Fibroblast of villous mesenchyme (primary cell): ENCODE data around the gene RNF19B. TPM values are rescaled to one million over a fixed set of nuclear protein-coding genes. Genes with fewer than 3 reads are reported as not detected.
A peak's percentile ranks its signal among the peaks of the same experiment; 100 is the strongest.

Source experiments
- DNase-seq: peaks from one replicate; pipeline ENCODE4 v3.0.0-alpha.2; 2010; ENCODE audit warnings: low read depth
- H3K4me3 ChIP-seq: 2 replicates; pipeline ENCODE4 v1.5.1; 2011; ENCODE audit warnings: low read depth, mild to moderate bottlenecking, low read length
- total RNA-seq: library from RNA; depleted of rRNA; stranded (reverse); fragments of >200 nt; gene quantifications from 2 replicates; pipeline ENCODE4 v1.2.3, GENCODE V29; 2012
- TF ChIP-seq, protein P1 (sequence below): IDR thresholded peaks from 2 replicates; pipeline ENCODE4 v1.5.1; 2012; ENCODE audit warnings: low read depth, mild to moderate bottlenecking, low read length; ENCODE audit not compliant: insufficient read depth

Gene RNF19B
- total RNA-seq, 1 donor, result 9.5 TPM

DNA sequence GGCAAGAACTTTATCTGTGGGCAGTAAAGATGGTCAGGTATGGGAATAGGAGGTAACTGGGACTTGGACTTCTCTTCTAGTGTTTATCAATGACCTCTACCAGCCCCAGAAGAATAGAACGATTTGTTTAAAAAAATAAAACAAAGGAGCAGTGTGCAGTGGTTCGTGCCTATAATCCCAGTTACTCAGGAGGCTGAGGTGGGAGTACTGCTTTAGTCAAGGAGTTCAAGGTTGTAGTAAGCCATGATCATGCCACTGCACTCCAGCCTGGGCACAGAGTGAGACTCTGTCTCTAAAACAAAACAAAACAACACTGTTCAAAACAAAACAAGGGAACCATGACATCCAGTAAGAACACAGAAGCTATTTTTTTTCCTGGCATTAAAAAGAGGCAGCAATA lies 4.3 kb downstream of the RNF19B start:
- TF ChIP-seq, protein P1, sequence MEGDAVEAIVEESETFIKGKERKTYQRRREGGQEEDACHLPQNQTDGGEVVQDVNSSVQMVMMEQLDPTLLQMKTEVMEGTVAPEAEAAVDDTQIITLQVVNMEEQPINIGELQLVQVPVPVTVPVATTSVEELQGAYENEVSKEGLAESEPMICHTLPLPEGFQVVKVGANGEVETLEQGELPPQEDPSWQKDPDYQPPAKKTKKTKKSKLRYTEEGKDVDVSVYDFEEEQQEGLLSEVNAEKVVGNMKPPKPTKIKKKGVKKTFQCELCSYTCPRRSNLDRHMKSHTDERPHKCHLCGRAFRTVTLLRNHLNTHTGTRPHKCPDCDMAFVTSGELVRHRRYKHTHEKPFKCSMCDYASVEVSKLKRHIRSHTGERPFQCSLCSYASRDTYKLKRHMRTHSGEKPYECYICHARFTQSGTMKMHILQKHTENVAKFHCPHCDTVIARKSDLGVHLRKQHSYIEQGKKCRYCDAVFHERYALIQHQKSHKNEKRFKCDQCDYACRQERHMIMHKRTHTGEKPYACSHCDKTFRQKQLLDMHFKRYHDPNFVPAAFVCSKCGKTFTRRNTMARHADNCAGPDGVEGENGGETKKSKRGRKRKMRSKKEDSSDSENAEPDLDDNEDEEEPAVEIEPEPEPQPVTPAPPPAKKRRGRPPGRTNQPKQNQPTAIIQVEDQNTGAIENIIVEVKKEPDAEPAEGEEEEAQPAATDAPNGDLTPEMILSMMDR, result no peak
- no peak for DNase-seq
- no peak overlapping the region for H3K4me3 ChIP-seq

GRCh38 chr1:32958827-32959226 lies 5.8 kb downstream of the RNF19B start:
- no peak overlapping the region for H3K4me3 ChIP-seq
- TF ChIP-seq, protein P1, result no peak
- no peak for DNase-seq

- TF ChIP-seq, protein P1, result no peak
- no peak for DNase-seq
- H3K4me3 ChIP-seq, result no peak overlapping the region
Measured at GRCh38 chr1:32957017-32957416, 7.6 kb downstream of the RNF19B start.

GRCh38 chr1:32954168-32954567 lies 10.4 kb downstream of the RNF19B start:
- TF ChIP-seq, protein P1, result no peak
- no peak overlapping the region for H3K4me3 ChIP-seq
- DNase-seq, result no peak

DNA sequence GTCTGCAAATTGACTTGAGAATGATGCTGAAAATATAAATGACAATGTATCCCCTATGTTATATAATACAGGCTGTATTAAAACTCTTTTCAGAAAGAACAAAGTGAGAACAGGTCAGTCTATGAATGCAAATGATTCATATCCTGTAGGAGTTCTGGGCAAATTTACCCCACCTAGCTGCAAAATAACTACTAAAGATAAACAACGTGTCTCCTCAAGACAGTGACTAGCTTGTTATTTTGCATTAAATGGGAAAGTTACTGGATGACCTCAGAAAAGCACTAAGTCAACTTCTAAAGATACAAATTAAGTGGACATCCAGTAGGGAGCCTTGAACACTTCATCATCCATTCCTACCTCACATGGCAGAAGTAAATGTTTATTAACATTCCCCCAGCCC lies 11.1 kb downstream of the RNF19B start:
- TF ChIP-seq, protein P1, result no peak
- DNase-seq, result peak; percentile 70
- no peak overlapping the region for H3K4me3 ChIP-seq

GRCh38 chr1:32949519-32949918 lies 15.1 kb downstream of the RNF19B start:
- H3K4me3 ChIP-seq, result no peak overlapping the region
- DNase-seq, result no peak
- TF ChIP-seq, protein P1, result no peak

DNA sequence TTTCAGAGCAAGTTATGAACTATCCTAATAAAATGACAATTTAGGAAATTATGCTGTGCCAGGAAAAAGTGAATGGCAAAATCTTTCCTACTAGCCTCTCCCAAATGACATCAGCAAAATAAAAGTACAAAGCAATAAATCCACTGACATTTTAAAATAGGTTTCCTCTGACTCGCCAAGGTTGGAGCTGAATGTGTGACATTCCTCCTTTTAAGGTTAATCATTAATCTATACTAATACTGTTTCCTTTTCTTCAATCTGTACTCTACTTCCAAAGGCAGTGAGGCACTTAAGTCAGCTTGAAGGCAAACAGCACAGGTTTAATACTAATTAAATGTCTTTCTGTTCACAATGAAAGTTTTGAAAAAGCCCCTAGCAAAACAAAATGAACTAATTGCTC lies 15.7 kb downstream of the RNF19B start:
- no peak overlapping the region for H3K4me3 ChIP-seq
- peak; percentile 43 for DNase-seq
- TF ChIP-seq, protein P1, result no peak
